SK-N-SH (cell line): ENCODE results near the gene SLC7A1. TPM values are rescaled to one million over a fixed set of nuclear protein-coding genes. Genes with fewer than 3 reads are reported as not detected.

Source experiments
- CTCF ChIA-PET: fragments of 300-600, 350-600 bp; formaldehyde crosslinking; extraction: SDS; loops from one replicate; lab custom pipeline; 2021; lab: Yijun Ruan, JAX
- POLR2A ChIA-PET: fragments of 350-600 bp; sonication (Branson Sonifier 250); formaldehyde crosslinking; extraction: SDS; loops from one replicate; lab custom pipeline; 2020; ENCODE audit warnings: antibody characterized with exemption, inconsistent platforms; lab: Yijun Ruan, JAX
- DNase-seq: peaks from one replicate; pipeline ENCODE4 v3.0.0; 2012
- H2AFZ ChIP-seq: fragments of 200-600 bp; sonication (generic); 2 replicates; pipeline ENCODE4 v1.8.1; 2016; ENCODE audit warnings: antibody characterized with exemption, mild to moderate bottlenecking, low read depth
- H3F3A ChIP-seq: fragments of 200-600 bp; sonication (generic); replicated peaks from 2 replicates; pipeline ENCODE3; 2016; ENCODE audit warnings: antibody characterized with exemption, mild to moderate bottlenecking; ENCODE audit not compliant: insufficient read depth
- H3K27ac ChIP-seq, 2 experiments: fragments of 200-500 bp in 1 of 2; fragments of 200-600 bp in 1 of 2; sonication (Bioruptor generic) in 1 of 2; sonication (generic), shearing (Covaris generic) in 1 of 2; 2 replicates each; pipeline versions ENCODE4 v1.5.1 to v1.6.1; 2014 to 2016; ENCODE audit warnings: low read depth in 2 of 2, inconsistent platforms in 1 of 2, low read length in 1 of 2, mild to moderate bottlenecking in 1 of 2, mixed read lengths in 1 of 2
- H3K27me3 ChIP-seq: fragments of 200-600 bp; sonication (generic), shearing (Covaris generic); 2 replicates; pipeline ENCODE4 v1.6.1; 2016; ENCODE audit warnings: mixed run types; ENCODE audit not compliant: insufficient read depth
- H3K36me3 ChIP-seq, 2 experiments: fragments of 200-500 bp in 1 of 2; fragments of 200-600 bp in 1 of 2; sonication (Bioruptor generic) in 1 of 2; sonication (generic) in 1 of 2; replicated peaks in 1 of 2; 2 replicates each; pipeline versions ENCODE3 to v1.5.1; 2014 to 2016; ENCODE audit warnings: low read length in 1 of 2, mild to moderate bottlenecking in 1 of 2; ENCODE audit not compliant: insufficient read depth in 2 of 2, control insufficient read depth in 1 of 2
- H3K4me1 ChIP-seq, 2 experiments: fragments of 200-500 bp in 1 of 2; fragments of 200-600 bp in 1 of 2; sonication (Bioruptor generic) in 1 of 2; sonication (generic), shearing (Covaris generic) in 1 of 2; 2 replicates each; pipeline versions ENCODE4 v1.5.1 to v1.6.1; 2014 to 2016; ENCODE audit warnings: low read depth in 1 of 2, low read length in 1 of 2, mixed run types in 1 of 2; ENCODE audit not compliant: insufficient read depth in 2 of 2, control insufficient read depth in 1 of 2
- H3K4me2 ChIP-seq: fragments of 200-600 bp; sonication (generic), shearing (Covaris generic); 2 replicates; pipeline ENCODE4 v1.6.1; 2017; ENCODE audit warnings: mixed run types
- H3K4me3 ChIP-seq, 2 experiments: fragments of 200-500 bp in 1 of 2; fragments of 200-600 bp in 1 of 2; sonication (Bioruptor generic) in 1 of 2; sonication (generic), shearing (Covaris generic) in 1 of 2; 2 replicates each; pipeline versions ENCODE4 v1.5.1 to v1.8.1; 2014 to 2016; ENCODE audit warnings: low read depth in 2 of 2, inconsistent platforms in 1 of 2, low read length in 1 of 2, mild to moderate bottlenecking in 1 of 2, mixed read lengths in 1 of 2, moderate library complexity in 1 of 2
- H3K79me2 ChIP-seq: fragments of 200-600 bp; sonication (generic); 2 replicates; pipeline ENCODE4 v1.8.1; 2017; ENCODE audit warnings: mild to moderate bottlenecking; ENCODE audit not compliant: insufficient read depth
- H3K9ac ChIP-seq: fragments of 200-600 bp; sonication (generic); 2 replicates; pipeline ENCODE4 v1.6.1; 2017; ENCODE audit warnings: mixed run types
- H3K9me2 ChIP-seq: fragments of 200-600 bp; sonication (generic); 2 replicates; pipeline ENCODE4 v1.6.1; 2017; ENCODE audit warnings: mixed run types
- H3K9me3 ChIP-seq: fragments of 200-600 bp; sonication (generic); 2 replicates; pipeline ENCODE4 v1.6.1; 2017; ENCODE audit warnings: mixed run types, mild to moderate bottlenecking, moderate library complexity
- H4K20me1 ChIP-seq: fragments of 200-600 bp; sonication (generic); 2 replicates; pipeline ENCODE4 v1.6.1; 2017; ENCODE audit warnings: mild to moderate bottlenecking, mixed run types; ENCODE audit not compliant: insufficient read depth
- CHD2 ChIP-seq: fragments of 150-350 bp; IDR thresholded peaks from 2 replicates; pipeline ENCODE4 v1.6.1; 2018; ENCODE audit warnings: low read length; ENCODE audit not compliant: partially characterized antibody
- ELF1 ChIP-seq: IDR thresholded peaks from 2 replicates; pipeline ENCODE4 v1.4.0; 2012
- EP300 ChIP-seq, 2 experiments: IDR thresholded peaks; 2 replicates each; pipeline versions ENCODE4 v1.4.0 to v1.6.1; 2012; ENCODE audit warnings: borderline replicate concordance in 1 of 2, low read depth in 1 of 2, low read length in 1 of 2
- FOSL2 ChIP-seq: IDR thresholded peaks from 2 replicates; pipeline ENCODE4 v1.4.0; 2012; ENCODE audit warnings: low read depth, mild to moderate bottlenecking, moderate library complexity, borderline replicate concordance
- FOXM1 ChIP-seq: IDR thresholded peaks from 2 replicates; pipeline ENCODE4 v1.4.0; 2012; ENCODE audit warnings: low read depth, mild to moderate bottlenecking
- GATA2 ChIP-seq: sonication (generic); formaldehyde crosslinking; IDR thresholded peaks from 2 replicates; pipeline ENCODE4 v1.5.0; 2020; ENCODE audit warnings: mild to moderate bottlenecking, missing genetic modification reagents
- MAX ChIP-seq: IDR thresholded peaks from 2 replicates; pipeline ENCODE4 v1.4.0; 2012; ENCODE audit warnings: low read depth
- MEF2A ChIP-seq: IDR thresholded peaks from 2 replicates; pipeline ENCODE4 v1.4.0; 2012; ENCODE audit warnings: low read depth, borderline replicate concordance
- MXI1 ChIP-seq: IDR thresholded peaks from 2 replicates; pipeline ENCODE4 v1.6.1; 2012; ENCODE audit warnings: mild to moderate bottlenecking, low read depth, low read length, improper control_type of control experiment
- NRF1 ChIP-seq: IDR thresholded peaks from 2 replicates; pipeline ENCODE4 v1.6.1; 2012; ENCODE audit warnings: low read depth, mild to moderate bottlenecking, low read length
- POLR2AphosphoS5 ChIP-seq: IDR thresholded peaks from 2 replicates; pipeline ENCODE4 v1.6.1; 2012; ENCODE audit warnings: low read depth, low read length
- RAD21 ChIP-seq: IDR thresholded peaks from 2 replicates; pipeline ENCODE4 v1.6.1; 2012; ENCODE audit warnings: mild to moderate bottlenecking, low read length
- REST ChIP-seq: IDR thresholded peaks from 2 replicates; pipeline ENCODE4 v1.6.1; 2012; ENCODE audit warnings: mild to moderate bottlenecking, low read depth, low read length, moderate library complexity
- RFX5 ChIP-seq: IDR thresholded peaks from 2 replicates; pipeline ENCODE4 v1.6.1; 2012; ENCODE audit warnings: mild to moderate bottlenecking, improper control_type of control experiment, low read length
- RXRA ChIP-seq: IDR thresholded peaks from 2 replicates; pipeline ENCODE4 v1.4.0; 2012; ENCODE audit warnings: low read depth, mild to moderate bottlenecking, borderline replicate concordance
- SIN3A ChIP-seq: IDR thresholded peaks from 2 replicates; pipeline ENCODE4 v1.6.1; 2012; ENCODE audit warnings: low read depth, mild to moderate bottlenecking, low read length, moderate library complexity, borderline replicate concordance
- SMC3 ChIP-seq: IDR thresholded peaks from 2 replicates; pipeline ENCODE4 v1.6.1; 2012; ENCODE audit warnings: low read depth, low read length, improper control_type of control experiment
- TAF1 ChIP-seq: IDR thresholded peaks from 2 replicates; pipeline ENCODE4 v1.6.1; 2012; ENCODE audit warnings: low read depth, mild to moderate bottlenecking, low read length, moderate library complexity, borderline replicate concordance
- WGBS: methylation state at CpG from one replicate; pipeline ENCODE4 v1.1.6; 2017; ENCODE audit warnings: low lambda C conversion rate; 5-methylcytosine and 5-hydroxymethylcytosine counted together
- polyA plus RNA-seq, 3 experiments: library from polyadenylated mRNA; depleted of rRNA; stranded (reverse); fragments of >200 nt; gene quantifications; 2 replicates each; pipeline ENCODE4 v1.2.3, GENCODE V29; 2012
- TF ChIP-seq, protein P1 (sequence below): fragments of 200-600 bp; sonication (generic); IDR thresholded peaks from 2 replicates; pipeline ENCODE4 v1.6.1; 2017; ENCODE audit warnings: antibody characterized with exemption, mild to moderate bottlenecking, moderate library complexity
- TF ChIP-seq, protein P2 (sequence below): IDR thresholded peaks from 2 replicates; pipeline ENCODE4; 2012

The SLC7A1 gene
- polyA plus RNA-seq, 1 of the 3 experiments (the other 2 are of a cell fraction) = 14.0 TPM

GRCh38 chr13:29537736-29538651, 57.5 kb downstream of the SLC7A1 start:
- no peak overlapping the region; a peak in 1 of 4 replicates for H3K27ac ChIP-seq
- no peak overlapping the region for H3K9ac ChIP-seq
- 96% methylated on average over 12 of the region's 14 CpGs for WGBS
- H3K36me3 ChIP-seq = peaks cover 24% of the 10 kb centered on the region in 2 experiments
- ChIA-PET POLR2A (interaction anchor here (0.5 kb wide), 1 partner anchor 10 kb away, joined by 3 read pairs; no protein-coding TSS in a partner anchor), CTCF (interaction anchor here (1.0 to 3.1 kb wide), 6 partner anchors 12 to 577 kb away, joined by 3 to 20 read pairs (median 3); no protein-coding TSS in a partner anchor)
- no peak for DNase-seq
- TF ChIP-seq MEF2A (no peak), POLR2AphosphoS5 (no peak), REST (no peak), RAD21 (no peak), SIN3A (no peak), TAF1 (no peak), FOSL2 (no peak), MXI1 (no peak), ELF1 (no peak), EP300 (IDR thresholded peaks at IDR 0.05; ENCODE audit: borderline replicate concordance in 1 of 2, low read depth in 1 of 2, low read length in 1 of 2) (no peak), GATA2 (CRISPR knock-in tag) (no peak), CHD2 (no peak), RXRA (no peak), MAX (no peak), SMC3 (no peak), RFX5 (no peak), NRF1 (no peak), FOXM1 (no peak)
- TF ChIP-seq, protein P1, sequence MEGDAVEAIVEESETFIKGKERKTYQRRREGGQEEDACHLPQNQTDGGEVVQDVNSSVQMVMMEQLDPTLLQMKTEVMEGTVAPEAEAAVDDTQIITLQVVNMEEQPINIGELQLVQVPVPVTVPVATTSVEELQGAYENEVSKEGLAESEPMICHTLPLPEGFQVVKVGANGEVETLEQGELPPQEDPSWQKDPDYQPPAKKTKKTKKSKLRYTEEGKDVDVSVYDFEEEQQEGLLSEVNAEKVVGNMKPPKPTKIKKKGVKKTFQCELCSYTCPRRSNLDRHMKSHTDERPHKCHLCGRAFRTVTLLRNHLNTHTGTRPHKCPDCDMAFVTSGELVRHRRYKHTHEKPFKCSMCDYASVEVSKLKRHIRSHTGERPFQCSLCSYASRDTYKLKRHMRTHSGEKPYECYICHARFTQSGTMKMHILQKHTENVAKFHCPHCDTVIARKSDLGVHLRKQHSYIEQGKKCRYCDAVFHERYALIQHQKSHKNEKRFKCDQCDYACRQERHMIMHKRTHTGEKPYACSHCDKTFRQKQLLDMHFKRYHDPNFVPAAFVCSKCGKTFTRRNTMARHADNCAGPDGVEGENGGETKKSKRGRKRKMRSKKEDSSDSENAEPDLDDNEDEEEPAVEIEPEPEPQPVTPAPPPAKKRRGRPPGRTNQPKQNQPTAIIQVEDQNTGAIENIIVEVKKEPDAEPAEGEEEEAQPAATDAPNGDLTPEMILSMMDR = no peak
- TF ChIP-seq, protein P2, sequence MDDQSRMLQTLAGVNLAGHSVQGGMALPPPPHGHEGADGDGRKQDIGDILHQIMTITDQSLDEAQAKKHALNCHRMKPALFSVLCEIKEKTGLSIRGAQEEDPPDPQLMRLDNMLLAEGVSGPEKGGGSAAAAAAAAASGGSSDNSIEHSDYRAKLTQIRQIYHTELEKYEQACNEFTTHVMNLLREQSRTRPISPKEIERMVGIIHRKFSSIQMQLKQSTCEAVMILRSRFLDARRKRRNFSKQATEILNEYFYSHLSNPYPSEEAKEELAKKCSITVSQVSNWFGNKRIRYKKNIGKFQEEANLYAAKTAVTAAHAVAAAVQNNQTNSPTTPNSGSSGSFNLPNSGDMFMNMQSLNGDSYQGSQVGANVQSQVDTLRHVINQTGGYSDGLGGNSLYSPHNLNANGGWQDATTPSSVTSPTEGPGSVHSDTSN = no peak
- no peaks in the 10 kb centered on the region for H3F3A ChIP-seq
- no peaks in the 10 kb centered on the region for H3K9me2 ChIP-seq
- peaks cover 64% of the 10 kb centered on the region for H3K79me2 ChIP-seq
- H2AFZ ChIP-seq = no peak overlapping the region
- H3K27me3 ChIP-seq = no peaks in the 10 kb centered on the region
- H3K9me3 ChIP-seq = no peaks in the 10 kb centered on the region
- peaks cover 36% of the 10 kb centered on the region for H4K20me1 ChIP-seq
- peaks cover 0 to 17% of the 10 kb centered on the region in 2 experiments; a peak in 2 of 4 replicates for H3K4me1 ChIP-seq
- no peak overlapping the region for H3K4me2 ChIP-seq
- H3K4me3 ChIP-seq = no peak overlapping the region
